ENCODE results near the gene SLC1A4.

- TF ChIP-seq CTCF (IDR thresholded peaks at IDR 0.05): peak; percentile 80 to 96 (median 92)
- TF ChIP-seq POLR2A (IDR thresholded peaks at IDR 0.05): no peak
These were observed 51.4 kb downstream of the SLC1A4 start for GRCh38 chr2:65040400-65041261.

All from thyroid gland (tissue), 4 donors.